ENCODE results near the gene PAQR9. TPM values are rescaled to one million over a fixed set of nuclear protein-coding genes. Genes with fewer than 3 reads are reported as not detected.

The PAQR9 gene
- polyA plus RNA-seq, 2 of the 4 experiments (the other 2 are of a cell fraction) = 3.0 to 3.1 TPM

DNA sequence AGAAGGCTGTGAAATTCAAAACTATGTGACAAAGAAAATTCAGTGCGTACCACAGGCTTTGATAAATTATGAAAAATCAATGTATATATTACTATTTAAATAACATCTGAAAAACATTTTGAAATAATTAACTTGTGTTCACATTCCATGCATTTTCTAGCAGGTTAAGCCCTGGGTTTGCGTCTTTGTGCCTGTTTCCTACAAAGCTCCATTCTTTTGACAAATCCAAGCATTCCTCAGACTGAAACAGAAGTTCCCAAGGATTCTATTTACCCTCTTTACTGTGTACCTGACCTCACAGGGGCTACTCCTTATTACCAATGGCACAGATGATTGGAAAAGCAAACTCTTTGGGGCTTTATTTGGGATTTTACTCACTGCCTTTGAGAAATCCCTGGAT is 1.9 kb downstream of the PAQR9 start:
- CTCF ChIA-PET = interaction anchor here (1.0 to 2.5 kb wide), 8 partner anchors 10 to 133 kb away, joined by 3 to 9 read pairs (median 4); no protein-coding TSS in a partner anchor
- POLR2A ChIA-PET = no interaction called here
- WGBS (ENCODE audit: missing lambda C conversion rate) = 27% methylated on average over 2 of the region's 2 CpGs

DNA sequence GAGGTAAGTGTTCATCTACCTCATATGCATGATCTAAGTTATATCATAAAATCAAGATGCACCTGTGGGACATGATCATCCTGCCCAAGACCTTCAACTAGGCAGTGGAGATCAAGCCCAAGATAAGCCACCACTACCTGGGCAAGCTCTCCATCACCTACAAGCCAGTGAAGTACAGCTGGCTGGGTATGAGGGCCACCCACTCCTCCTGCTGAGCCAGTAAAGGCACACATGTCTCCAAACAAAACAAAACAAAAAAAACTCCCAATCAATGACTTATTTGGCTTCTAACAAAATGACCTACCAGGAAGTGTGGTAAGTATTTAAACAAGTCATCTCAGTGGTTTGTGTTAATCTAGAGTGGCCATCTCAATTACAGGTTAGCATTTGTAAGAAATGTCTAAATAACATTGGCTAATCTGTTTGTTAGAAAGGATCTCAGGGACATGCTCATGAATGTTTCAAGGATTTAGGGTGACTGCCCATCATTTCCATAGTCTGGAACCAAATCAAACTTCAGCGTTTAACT is 3.1 kb downstream of the PAQR9 start:
- peak overlapping the region; percentile 83; the same call in 2 of the 3 replicates for H3K4me2 ChIP-seq

More for the DNA sequence above, 1.9 kb downstream of the PAQR9 start:
- DNase-seq (ENCODE audit: low read depth in 1 of 2, low spot score in 1 of 2) (peak in 1 of 2 experiments; percentile 36), ATAC-seq (no peak), FAIRE-seq (no peak)
- H3K4me2 ChIP-seq = peak overlapping the region; percentile 83
- no peaks in the 10 kb centered on the region for H3K9me3 ChIP-seq
- peaks cover 48% of the 10 kb centered on the region for H3K4me1 ChIP-seq
- peak overlapping the region in 1 of 2 experiments; percentile 49; a peak in 3 of 6 replicates for H3K27ac ChIP-seq
- H3K4me3 ChIP-seq = no peak overlapping the region
- TF ChIP-seq HDAC2 (IDR thresholded peaks at IDR 0.05) (no peak), MAFK (IDR thresholded peaks at IDR 0.05; ENCODE audit: partially characterized antibody) (no peak), RARB (CRISPR knock-in tag; IDR thresholded peaks at IDR 0.05) (no peak), HOXB13 (CRISPR knock-in tag; IDR thresholded peaks at IDR 0.05; ENCODE audit: low read depth) (no peak), JUN (IDR thresholded peaks at IDR 0.05) (no peak), ZNF302 (CRISPR knock-in tag; IDR thresholded peaks at IDR 0.05) (no peak), SMC3 (IDR thresholded peaks at IDR 0.05) (no peak), EHMT2 (IDR thresholded peaks at IDR 0.05; ENCODE audit: low read depth) (no peak), ZFP36 (IDR thresholded peaks at IDR 0.05; ENCODE audit: borderline replicate concordance, partially characterized antibody) (no peak), CBX2 (IDR thresholded peaks at IDR 0.05; ENCODE audit: borderline replicate concordance, low read depth) (no peak)
- TF ChIP-seq, protein P1, sequence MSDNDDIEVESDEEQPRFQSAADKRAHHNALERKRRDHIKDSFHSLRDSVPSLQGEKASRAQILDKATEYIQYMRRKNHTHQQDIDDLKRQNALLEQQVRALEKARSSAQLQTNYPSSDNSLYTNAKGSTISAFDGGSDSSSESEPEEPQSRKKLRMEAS (IDR thresholded peaks at IDR 0.05) = no peak

GRCh38 chr3:142958707-142959106 is 4.8 kb downstream of the PAQR9 start:
- no peak for FAIRE-seq
- CTCF ChIA-PET = interaction anchor here (0.7 to 2.3 kb wide), 8 partner anchors 17 to 130 kb away, joined by 3 to 6 read pairs (median 3); no protein-coding TSS in a partner anchor
- Histone ChIP-seq H3K27ac (no peak overlapping the region; a peak in 1 of 6 replicates), H3K9me3 (no peaks in the 10 kb centered on the region), H3K4me1 (peaks cover 48% of the 10 kb centered on the region), H3K4me2 (peak overlapping the region; percentile 59), H3K4me3 (no peak overlapping the region)
- 3% methylated on average over 6 of the region's 6 CpGs for WGBS (ENCODE audit: missing lambda C conversion rate)
- POLR2A ChIA-PET = no interaction called here
- DNase-seq (ENCODE audit: low read depth in 1 of 2, low spot score in 1 of 2) = peak; percentile 36 to 75
- ATAC-seq = peak; percentile 54 to 57; a peak in 4 of 6 replicates
- TF ChIP-seq RARB (CRISPR knock-in tag; IDR thresholded peaks at IDR 0.05) = no peak
- no peak for TF ChIP-seq HOXA7 (CRISPR knock-in tag; IDR thresholded peaks at IDR 0.05)
- TF ChIP-seq, protein P2, sequence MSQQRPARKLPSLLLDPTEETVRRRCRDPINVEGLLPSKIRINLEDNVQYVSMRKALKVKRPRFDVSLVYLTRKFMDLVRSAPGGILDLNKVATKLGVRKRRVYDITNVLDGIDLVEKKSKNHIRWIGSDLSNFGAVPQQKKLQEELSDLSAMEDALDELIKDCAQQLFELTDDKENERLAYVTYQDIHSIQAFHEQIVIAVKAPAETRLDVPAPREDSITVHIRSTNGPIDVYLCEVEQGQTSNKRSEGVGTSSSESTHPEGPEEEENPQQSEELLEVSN (IDR thresholded peaks at IDR 0.05; ENCODE audit: borderline replicate concordance, low read depth) = no peak
- TF ChIP-seq ZNF302 (CRISPR knock-in tag; IDR thresholded peaks at IDR 0.05) = no peak
- TF ChIP-seq RCOR1 (IDR thresholded peaks at IDR 0.05; ENCODE audit: low read depth, low read length) = no peak
- peak; percentile 33; the same call in 1 of the 2 replicates for TF ChIP-seq JUNB (IDR thresholded peaks at IDR 0.05)
- 0 out of 4 replicates have a peak, but pooled peaks of 1 of the 2 experiments have one; percentile 23 for TF ChIP-seq CEBPB (IDR thresholded peaks at IDR 0.05)
- TF ChIP-seq, protein P3, sequence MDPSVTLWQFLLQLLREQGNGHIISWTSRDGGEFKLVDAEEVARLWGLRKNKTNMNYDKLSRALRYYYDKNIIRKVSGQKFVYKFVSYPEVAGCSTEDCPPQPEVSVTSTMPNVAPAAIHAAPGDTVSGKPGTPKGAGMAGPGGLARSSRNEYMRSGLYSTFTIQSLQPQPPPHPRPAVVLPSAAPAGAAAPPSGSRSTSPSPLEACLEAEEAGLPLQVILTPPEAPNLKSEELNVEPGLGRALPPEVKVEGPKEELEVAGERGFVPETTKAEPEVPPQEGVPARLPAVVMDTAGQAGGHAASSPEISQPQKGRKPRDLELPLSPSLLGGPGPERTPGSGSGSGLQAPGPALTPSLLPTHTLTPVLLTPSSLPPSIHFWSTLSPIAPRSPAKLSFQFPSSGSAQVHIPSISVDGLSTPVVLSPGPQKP (IDR thresholded peaks at IDR 0.05; ENCODE audit: low read depth, low read length) = no peak
- no peak for TF ChIP-seq EP300 (IDR thresholded peaks at IDR 0.05)
- no peak for TF ChIP-seq TP53 (CRISPR knock-in tag; IDR thresholded peaks at IDR 0.05)
- no peak for TF ChIP-seq HES2 (IDR thresholded peaks at IDR 0.05)
- no peak for TF ChIP-seq ZC3H11A (IDR thresholded peaks at IDR 0.05)
- no peak for TF ChIP-seq USF2 (IDR thresholded peaks at IDR 0.05)
- TF ChIP-seq POLR2AphosphoS2 (conservative IDR thresholded peaks at IDR 0.05; ENCODE audit: low read length) = no peak
- TF ChIP-seq GATA3 (IDR thresholded peaks at IDR 0.05; ENCODE audit: borderline replicate concordance) = no peak
- TF ChIP-seq MYC (IDR thresholded peaks at IDR 0.05; ENCODE audit: borderline replicate concordance, low read length) = no peak
- TF ChIP-seq HEYL (CRISPR knock-in tag; IDR thresholded peaks at IDR 0.05) = no peak
- TF ChIP-seq CBX8 (IDR thresholded peaks at IDR 0.05) = no peak
- TF ChIP-seq PHF8 (IDR thresholded peaks at IDR 0.05; ENCODE audit: borderline replicate concordance, low read depth) = no peak
- no peak for TF ChIP-seq BCL3 (IDR thresholded peaks at IDR 0.05)
- TF ChIP-seq HDAC2 (IDR thresholded peaks at IDR 0.05) = no peak

More for the DNA sequence above, 3.1 kb downstream of the PAQR9 start:
- H3K9me3 ChIP-seq = no peaks in the 10 kb centered on the region
- FAIRE-seq (peak; percentile 49), ATAC-seq (no peak), DNase-seq (ENCODE audit: low read depth in 1 of 2, low spot score in 1 of 2) (no peak)
- no peak overlapping the region for H3K4me3 ChIP-seq
- ChIA-PET CTCF (interaction anchor here (0.9 to 1.5 kb wide), 2 partner anchors 13 to 132 kb away, joined by 4 read pairs; no protein-coding TSS in a partner anchor), POLR2A (no interaction called here)
- peaks cover 48% of the 10 kb centered on the region for H3K4me1 ChIP-seq
- WGBS (ENCODE audit: missing lambda C conversion rate) = 70% methylated on average over 1 of the region's 1 CpG
- TF ChIP-seq KDM5A (IDR thresholded peaks at IDR 0.05) (no peak), GATA3 (IDR thresholded peaks at IDR 0.05; ENCODE audit: borderline replicate concordance) (no peak), ZNF302 (CRISPR knock-in tag; IDR thresholded peaks at IDR 0.05) (no peak), SREBF2 (IDR thresholded peaks at IDR 0.05) (no peak), KDM1A (IDR thresholded peaks at IDR 0.05; ENCODE audit: low read depth) (no peak), FOXS1 (CRISPR knock-in tag; IDR thresholded peaks at IDR 0.05) (no peak), EHMT2 (IDR thresholded peaks at IDR 0.05; ENCODE audit: low read depth) (no peak), HDAC2 (IDR thresholded peaks at IDR 0.05) (no peak), EP300 (IDR thresholded peaks at IDR 0.05) (no peak), HOXB5 (CRISPR knock-in tag; IDR thresholded peaks at IDR 0.05) (no peak), MAFK (IDR thresholded peaks at IDR 0.05; ENCODE audit: partially characterized antibody) (no peak)
- no peak overlapping the region for H3K27ac ChIP-seq
